Stimulated activated CD4-positive, alpha-beta T cell treated with anti-CD3 and anti-CD28 coated beads, Interleukin-1b, Interleukin-23, amount 100 ng/mL, for 4 hours (primary cell): ENCODE data around the gene DMRT3.
"Not testable (repeated sequence)": the region's sequence is repeated elsewhere in the genome, so short reads cannot be mapped to it uniquely, and the experiment has no call there.

Source experiments
- DNase-seq, 2 donors: peaks; one replicate each; pipeline ENCODE4 v3.0.0-alpha.2; 2020; ENCODE audit warnings: low read depth in 2 of 2

Gene DMRT3

GRCh38 chr9:998299-999110, 22.1 kb downstream of the DMRT3 start:
- DNase-seq: not testable (repeated sequence)

- DNase-seq: no peak
Observed at GRCh38 chr9:1001838-1002237, 25.4 kb downstream of the DMRT3 start.

- DNase-seq: no peak
Observed at GRCh38 chr9:1002678-1003077, 26.2 kb downstream of the DMRT3 start.

GRCh38 chr9:1005043-1005667, 28.7 kb downstream of the DMRT3 start:
- no peak for DNase-seq

GRCh38 chr9:1007312-1007711, 30.9 kb downstream of the DMRT3 start:
- DNase-seq: no peak

GRCh38 chr9:1008216-1008615, 31.8 kb downstream of the DMRT3 start:
- no peak for DNase-seq

- DNase-seq: peak; percentile 41 to 66
Observed at GRCh38 chr9:1009101-1009707, 32.7 kb downstream of the DMRT3 start.

GRCh38 chr9:1013021-1013420, 36.6 kb downstream of the DMRT3 start:
- no peak for DNase-seq

GRCh38 chr9:1014225-1014624, 37.8 kb downstream of the DMRT3 start:
- DNase-seq: no peak

GRCh38 chr9:1014640-1015039, 38.2 kb downstream of the DMRT3 start:
- no peak for DNase-seq

- no peak for DNase-seq
Observed at GRCh38 chr9:1018121-1018520, 41.7 kb downstream of the DMRT3 start.

GRCh38 chr9:1024112-1024511, 47.7 kb downstream of the DMRT3 start:
- no peak for DNase-seq

GRCh38 chr9:1025131-1025530, 48.7 kb downstream of the DMRT3 start:
- DNase-seq: no peak

GRCh38 chr9:1026219-1026618, 49.8 kb downstream of the DMRT3 start:
- no peak for DNase-seq

GRCh38 chr9:1028501-1029190, 52.2 kb downstream of the DMRT3 start:
- DNase-seq: no peak

GRCh38 chr9:1031951-1032601, 55.6 kb downstream of the DMRT3 start:
- DNase-seq: no peak

GRCh38 chr9:1034271-1034670, 57.8 kb downstream of the DMRT3 start:
- DNase-seq: no peak

- no peak for DNase-seq
Observed at GRCh38 chr9:1039589-1039988, 63.1 kb downstream of the DMRT3 start.
